ENCODE results near the gene ACOT4. TPM values are rescaled to one million over a fixed set of nuclear protein-coding genes. Genes with fewer than 3 reads are reported as not detected.

ACOT4 gene
- total and polyA plus RNA-seq, 8 donors = 0.59 to 1.9 (median 1.1) TPM; not detected in 1

- FAIRE-seq (no peak), ATAC-seq (peak; percentile 30 to 59 (median 44)), DNase-seq (no peak)
- no peaks in the 10 kb centered on the region for H3K4me1 ChIP-seq
- TF ChIP-seq CTCF (IDR thresholded peaks at IDR 0.05) = no peak
- peak overlapping the region; percentile 51 to 80 (median 57) for H3K4me3 ChIP-seq
- no peaks in the 10 kb centered on the region for H3K9me3 ChIP-seq
- 4 to 5% methylated on average over 13 of the region's 13 CpGs for WGBS, 2 donors
- no peaks in the 10 kb centered on the region for H3K27me3 ChIP-seq
- H3K36me3 ChIP-seq = no peaks in the 10 kb centered on the region
- intact Hi-C loops (cut with DNase I) = no loop called here
- H3K27ac ChIP-seq = peak overlapping the region; percentile 53 to 83 (median 69)
These were observed 21.3 kb downstream of the ACOT4 start for GRCh38 chr14:73613046-73613383.

- ATAC-seq = no peak
- intact Hi-C loops (cut with DNase I) = no loop called here
- Histone ChIP-seq H3K4me1 (no peaks in the 10 kb centered on the region), H3K27me3 (no peaks in the 10 kb centered on the region), H3K4me3 (peak overlapping the region in 1 of 4 donors; percentile 80), H3K36me3 (no peaks in the 10 kb centered on the region), H3K9me3 (no peaks in the 10 kb centered on the region), H3K27ac (no peak overlapping the region)
- no peak for TF ChIP-seq CTCF (IDR thresholded peaks at IDR 0.05)
- FAIRE-seq = no peak
- no peak for DNase-seq
- WGBS, 2 donors = 81 to 85% methylated on average over 3 of the region's 3 CpGs
These were observed 21.8 kb downstream of the ACOT4 start for GRCh38 chr14:73613419-73613963.

GRCh38 chr14:73616831-73617230 is 25.2 kb downstream of the ACOT4 start:
- ATAC-seq (no peak), FAIRE-seq (no peak), DNase-seq (no peak)
- TF ChIP-seq CTCF (IDR thresholded peaks at IDR 0.05) = no peak
- no peak overlapping the region for H3K4me3 ChIP-seq
- no peaks in the 10 kb centered on the region for H3K9me3 ChIP-seq
- intact Hi-C loops (cut with DNase I) = no loop called here
- no peaks in the 10 kb centered on the region for H3K27me3 ChIP-seq
- H3K36me3 ChIP-seq = no peaks in the 10 kb centered on the region
- 72% methylated on average over 4 of the region's 4 CpGs for WGBS, 2 donors
- no peak overlapping the region for H3K27ac ChIP-seq
- no peaks in the 10 kb centered on the region for H3K4me1 ChIP-seq

- no peak for ATAC-seq
- WGBS, 2 donors = 52 to 54% methylated on average over 1 of the region's 1 CpG
- intact Hi-C loops (cut with DNase I) = no loop called here
These were observed 27.9 kb downstream of the ACOT4 start for GRCh38 chr14:73619524-73619923.

More at GRCh38 chr14:73619524-73619923, 27.9 kb downstream of the ACOT4 start:
- H3K36me3 ChIP-seq = no peaks in the 10 kb centered on the region
- H3K4me1 ChIP-seq = no peaks in the 10 kb centered on the region
- no peaks in the 10 kb centered on the region for H3K27me3 ChIP-seq
- no peak overlapping the region for H3K27ac ChIP-seq
- no peaks in the 10 kb centered on the region for H3K9me3 ChIP-seq
- DNase-seq (no peak), FAIRE-seq (no peak)
- no peak overlapping the region for H3K4me3 ChIP-seq
- TF ChIP-seq CTCF (IDR thresholded peaks at IDR 0.05) = no peak
